GM15510 (cell line): ENCODE data around the gene RIC8A.

Source experiments
- POLR2A ChIP-seq: IDR thresholded peaks from 3 replicates; pipeline ENCODE4 v1.6.1; 2011; ENCODE audit warnings: borderline replicate concordance; ENCODE audit not compliant: insufficient read length; ENCODE audit errors: extremely low read depth

The RIC8A gene

DNA sequence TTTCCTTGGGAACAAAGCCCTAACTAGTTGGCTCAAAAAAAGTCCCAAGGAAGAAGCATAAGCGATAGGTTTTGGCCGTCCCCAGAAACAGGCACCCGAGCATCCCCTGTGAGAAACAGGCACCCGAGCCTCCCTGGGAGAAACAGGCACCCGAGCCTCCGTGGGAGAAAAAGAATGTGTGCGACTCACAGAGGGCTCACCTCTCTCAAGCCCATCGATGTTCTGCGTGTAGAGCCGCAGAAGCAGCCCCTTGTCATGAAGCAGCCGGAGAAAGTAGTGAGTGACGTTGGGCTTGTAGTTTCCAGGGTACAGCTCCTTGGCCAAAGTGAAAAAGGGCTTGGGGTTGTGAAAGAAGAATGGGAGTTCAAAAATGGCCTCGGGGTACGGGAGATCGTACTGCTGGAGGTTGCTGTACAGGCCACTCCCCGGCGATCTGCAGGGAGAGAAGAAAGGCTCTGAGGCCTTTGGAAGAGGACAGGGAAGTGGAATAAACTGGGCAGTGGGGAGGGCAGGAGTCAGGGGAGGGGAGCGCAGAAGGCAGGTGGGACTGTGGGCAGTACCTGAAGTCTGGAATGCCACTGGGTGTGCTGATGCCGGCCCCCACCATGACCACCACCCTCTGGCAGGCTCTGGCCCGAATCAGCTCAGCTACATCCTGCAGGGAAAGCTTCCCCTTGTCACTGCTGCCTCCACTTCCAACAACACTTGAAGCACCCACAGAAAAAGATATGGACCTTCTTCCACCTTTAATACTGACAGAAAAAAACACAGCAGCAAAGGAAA is 25.5 kb downstream of the RIC8A start:
- no peak for TF ChIP-seq POLR2A

DNA sequence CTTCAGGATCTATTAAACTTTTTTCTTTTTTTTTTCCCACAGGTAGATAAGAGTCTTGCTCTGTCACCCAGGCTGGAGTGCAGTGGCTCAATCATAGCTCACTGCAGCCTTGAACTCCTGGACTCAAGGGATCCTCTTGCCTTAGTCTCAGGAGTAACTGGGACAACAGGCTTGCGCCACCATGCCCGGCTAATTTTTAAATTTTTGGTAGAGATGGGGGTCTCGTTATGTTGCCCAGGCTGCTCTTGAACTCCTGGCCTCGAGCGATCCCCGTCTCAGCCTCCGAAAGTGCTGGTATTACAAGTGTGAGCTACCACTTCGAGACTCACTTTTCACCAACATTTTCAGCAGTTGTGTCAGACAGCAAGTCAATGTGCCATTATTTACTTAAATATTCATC is 27.7 kb downstream of the RIC8A start:
- no peak for TF ChIP-seq POLR2A

DNA sequence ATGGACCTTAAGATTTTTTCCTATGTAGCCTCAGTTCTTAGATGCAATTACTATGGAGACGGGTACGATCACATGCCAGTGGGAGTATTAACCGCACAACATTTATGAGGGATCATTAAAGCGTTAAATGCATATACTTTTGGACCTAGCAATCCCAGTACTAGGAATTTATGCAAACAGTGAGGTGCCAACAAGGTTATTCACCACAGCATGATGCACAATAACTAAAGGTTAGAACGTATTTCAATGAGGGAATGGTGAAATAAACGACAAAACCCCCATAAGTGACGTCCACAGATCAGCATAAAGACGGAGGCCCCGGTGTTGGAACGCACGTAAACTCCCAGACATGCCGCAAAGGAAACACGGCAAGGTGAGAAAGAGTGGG is 28.1 kb downstream of the RIC8A start:
- no peak for TF ChIP-seq POLR2A

DNA sequence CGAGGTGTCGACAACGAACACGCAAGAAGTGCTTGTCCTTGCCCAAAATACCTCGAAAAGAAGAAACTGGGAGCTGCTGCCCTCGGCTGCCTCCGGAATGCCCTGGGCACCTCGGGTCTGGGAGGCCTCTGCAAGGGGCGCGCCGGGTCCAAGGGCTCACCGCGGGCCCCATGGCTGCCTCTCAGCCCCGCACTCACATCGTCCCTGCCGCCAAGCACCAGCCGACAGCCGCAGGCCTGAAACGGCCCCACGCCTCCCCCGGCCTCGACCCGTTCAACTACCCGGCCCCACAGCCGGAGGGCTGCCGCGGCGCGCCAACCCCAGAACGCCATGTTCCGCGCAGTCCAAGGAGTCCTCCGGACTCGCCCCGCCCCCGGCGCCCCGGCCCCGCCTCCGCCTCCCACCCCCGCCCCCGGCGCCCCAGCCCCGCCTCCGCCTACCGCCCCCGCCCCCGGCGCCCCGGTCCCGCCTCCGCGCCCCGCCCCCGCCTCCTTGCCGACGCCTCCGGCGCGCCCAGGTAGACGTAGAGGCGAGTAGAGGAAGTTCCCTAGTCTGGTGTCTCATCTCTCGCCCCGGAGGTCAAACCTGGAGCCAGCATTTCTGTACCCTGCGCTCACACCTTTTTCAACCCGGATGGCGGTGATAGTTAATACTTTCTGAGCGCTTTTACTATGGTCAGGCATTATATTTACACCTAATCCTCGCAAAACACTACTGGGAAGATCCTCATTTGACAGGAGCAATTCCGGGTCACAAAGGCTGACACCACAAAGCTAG is 28.7 kb downstream of the RIC8A start, which contains the start of gene SIRT3:
TSS of gene SIRT3 (minus strand) at position 346 of the 777 bp plus-strand sequence. CDS start at position 332, 14 bp downstream.
- TF ChIP-seq POLR2A: peak; percentile 77

DNA sequence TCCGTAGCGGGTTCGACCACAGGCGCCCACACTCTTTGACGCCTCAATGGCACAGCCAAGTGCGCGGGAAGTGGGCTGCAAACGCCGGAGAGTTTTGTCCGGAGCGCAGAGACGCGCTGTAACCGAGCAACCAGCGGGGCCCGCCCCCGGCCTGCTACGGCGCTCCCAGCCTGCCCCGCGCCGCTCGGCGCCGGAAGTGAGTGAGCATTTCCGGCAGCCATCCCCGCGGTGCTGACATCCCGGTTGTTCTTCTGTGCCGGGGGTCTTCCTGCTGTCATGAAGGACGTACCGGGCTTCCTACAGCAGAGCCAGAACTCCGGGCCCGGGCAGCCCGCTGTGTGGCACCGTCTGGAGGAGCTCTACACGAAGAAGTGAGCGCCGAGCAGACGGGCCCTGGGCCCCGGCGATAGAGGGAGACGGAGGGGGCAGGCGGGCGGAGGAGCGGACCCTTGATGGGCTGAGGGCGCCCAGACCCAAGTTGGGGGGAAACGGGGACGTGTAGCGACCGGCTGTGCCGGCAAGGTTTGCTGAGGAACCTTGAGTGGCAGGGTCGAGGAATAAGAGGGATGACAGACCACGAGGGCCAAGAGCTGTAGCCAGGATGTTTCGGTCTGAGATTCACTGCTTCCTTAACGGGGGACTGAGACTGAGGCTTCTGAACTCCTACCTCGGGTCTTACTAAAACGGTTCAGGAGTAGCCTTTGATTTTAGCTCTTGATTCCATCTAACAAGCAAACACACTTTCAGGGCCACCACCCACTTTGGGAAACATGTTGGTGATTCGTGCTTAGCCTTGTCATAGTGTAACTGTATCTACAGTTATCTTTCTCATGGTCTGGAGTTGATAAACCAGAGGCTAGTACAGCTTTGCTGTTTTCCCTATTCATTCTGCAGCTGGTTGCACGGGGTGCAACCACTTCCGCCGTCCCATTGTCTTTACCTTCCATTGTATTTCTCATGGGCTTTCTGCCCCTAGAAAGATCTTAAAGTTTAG is 29.6 kb downstream of the RIC8A start, which contains the start of gene PSMD13:
TSS of gene PSMD13 (plus strand) at position 203 of the 994 bp plus-strand sequence. CDS start at position 277, 74 bp downstream.
- peak; percentile 71 for TF ChIP-seq POLR2A

DNA sequence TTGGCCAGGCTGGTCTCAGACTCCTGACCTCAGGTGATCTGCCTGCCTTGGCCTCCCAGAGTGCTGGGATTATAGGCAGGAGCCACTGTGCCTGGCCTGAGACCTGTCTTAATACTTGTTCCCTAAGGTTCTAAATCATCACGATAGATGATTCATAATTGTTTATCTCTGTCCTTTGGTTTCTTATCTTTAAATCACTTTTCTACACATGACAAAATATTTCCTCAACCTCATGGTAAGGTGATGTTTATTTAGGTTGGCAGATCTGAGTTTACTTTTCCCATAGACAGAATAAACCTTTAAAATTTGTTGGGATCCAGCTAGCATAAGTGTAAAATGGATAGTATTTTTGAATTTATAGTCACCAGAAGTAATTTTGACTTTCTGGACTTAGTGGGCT is 32.8 kb downstream of the RIC8A start:
- no peak for TF ChIP-seq POLR2A

DNA sequence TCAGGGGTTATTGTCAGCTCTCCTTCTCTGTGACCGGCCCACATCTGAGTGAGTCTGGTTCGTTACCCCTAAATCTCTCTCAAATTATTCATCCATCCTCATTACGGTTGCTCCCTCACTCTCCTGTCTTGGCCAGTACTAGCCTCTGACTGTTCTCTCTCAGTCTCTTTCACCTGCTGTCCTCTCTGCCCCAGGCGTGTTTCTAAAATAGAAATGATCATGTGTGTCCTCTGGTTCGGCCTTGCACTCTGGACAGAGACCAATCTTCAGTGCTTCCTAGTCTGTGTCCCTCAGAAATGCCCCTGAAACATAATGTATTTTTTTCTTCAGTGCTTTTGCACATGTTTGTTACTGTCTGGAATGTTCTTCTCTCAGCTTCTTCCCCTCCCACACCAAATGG is 34.1 kb downstream of the RIC8A start:
- TF ChIP-seq POLR2A: no peak

DNA sequence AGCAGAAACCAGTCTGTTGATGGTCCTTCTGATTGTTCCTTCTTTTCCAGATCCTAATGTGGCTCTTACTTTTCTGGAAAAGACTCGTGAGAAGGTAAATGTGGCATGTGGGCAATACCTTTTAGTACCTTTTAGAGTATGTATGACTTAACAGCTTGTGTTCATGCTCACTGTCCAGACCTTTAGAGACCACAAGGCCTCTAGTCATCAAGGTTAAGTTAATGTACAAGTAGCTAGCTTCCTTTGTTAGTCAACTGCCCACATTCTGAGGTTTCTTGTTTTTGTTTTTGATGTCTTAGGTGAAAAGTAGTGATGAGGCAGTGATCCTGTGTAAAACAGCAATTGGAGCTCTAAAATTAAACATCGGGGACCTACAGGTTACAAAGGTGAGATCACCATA is 36.9 kb downstream of the RIC8A start:
- TF ChIP-seq POLR2A: no peak

DNA sequence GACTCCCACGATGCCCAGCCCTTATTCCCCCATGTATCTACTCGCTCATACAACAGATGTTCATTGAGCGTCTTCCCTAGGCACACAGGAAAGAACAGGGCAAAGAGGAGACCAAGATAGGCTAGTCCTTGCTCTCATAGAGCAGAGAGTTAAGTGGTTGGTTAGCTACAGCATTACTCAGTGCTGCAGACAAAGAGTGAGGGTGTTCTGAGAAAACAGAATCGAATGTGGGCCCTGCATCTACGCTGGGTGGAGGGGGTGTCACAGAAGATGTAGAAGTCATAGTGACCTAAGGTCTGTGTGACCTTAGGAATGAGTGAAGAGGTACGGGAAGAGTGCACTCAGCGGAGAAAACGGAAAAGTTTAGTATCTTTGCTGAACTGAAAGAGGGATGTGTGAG is 41.6 kb downstream of the RIC8A start:
- TF ChIP-seq POLR2A: no peak

DNA sequence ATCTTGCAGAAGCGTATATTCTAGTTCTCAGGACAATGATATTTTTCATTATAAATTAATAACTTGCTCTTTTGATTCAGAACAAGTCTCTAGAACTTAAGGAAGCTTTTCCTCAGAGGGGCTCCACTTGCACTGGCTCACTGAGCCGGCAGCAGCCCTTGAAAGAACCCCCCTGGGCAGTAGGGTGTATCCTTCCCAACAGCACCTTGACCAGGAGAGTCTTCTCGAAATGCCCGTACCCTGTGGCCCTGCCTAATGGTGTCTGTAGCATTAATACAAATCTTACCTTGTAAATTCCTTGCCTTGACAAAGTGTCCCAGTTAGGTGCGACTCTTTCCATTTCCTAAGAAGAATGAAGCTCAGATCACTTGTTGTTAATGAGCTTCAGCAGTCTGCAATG is 42.8 kb downstream of the RIC8A start:
- TF ChIP-seq POLR2A: no peak

DNA sequence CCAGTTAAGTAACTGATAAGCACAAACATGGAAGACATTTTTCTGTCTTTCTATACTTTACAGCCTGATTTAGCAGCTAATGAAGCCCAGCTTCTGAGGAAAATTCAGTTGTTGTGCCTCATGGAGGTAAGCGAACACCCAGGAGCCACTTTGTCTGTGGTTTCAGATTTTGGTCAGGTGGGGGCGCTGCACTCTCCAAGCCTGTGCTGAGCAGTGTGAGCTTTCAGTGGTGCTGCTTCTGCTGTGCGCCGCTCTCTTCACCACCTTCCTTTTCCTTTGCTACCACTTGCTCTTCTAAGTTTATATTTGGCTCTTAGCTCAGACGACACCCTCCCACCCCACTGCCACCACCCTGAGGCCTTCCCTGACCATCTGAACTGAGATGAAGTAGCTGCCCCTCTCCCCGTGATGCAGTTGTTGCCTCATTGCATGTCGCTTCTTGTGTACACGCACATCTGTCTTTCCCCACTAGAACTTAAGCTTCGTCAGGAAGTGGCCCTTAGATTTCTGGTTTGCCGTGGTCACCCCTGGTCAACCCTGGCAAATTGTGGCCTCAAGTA is 43.3 kb downstream of the RIC8A start:
- no peak for TF ChIP-seq POLR2A

DNA sequence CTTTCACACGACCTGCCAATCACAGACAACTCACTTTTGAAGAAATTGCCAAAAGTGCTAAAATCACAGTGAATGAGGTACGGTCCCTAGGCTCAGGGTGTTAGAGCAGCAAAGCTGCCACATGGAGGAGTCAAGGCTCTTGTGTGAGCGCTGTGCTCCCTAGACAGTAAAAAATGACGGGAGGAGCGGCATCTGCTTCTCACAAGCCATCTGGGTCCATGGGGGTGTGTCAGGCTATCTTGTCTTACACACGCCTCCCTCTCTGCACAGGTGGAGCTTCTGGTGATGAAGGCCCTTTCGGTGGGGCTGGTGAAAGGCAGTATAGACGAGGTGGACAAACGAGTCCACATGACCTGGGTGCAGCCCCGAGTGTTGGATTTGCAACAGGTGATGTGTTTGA is 44.0 kb downstream of the RIC8A start:
- TF ChIP-seq POLR2A: no peak

DNA sequence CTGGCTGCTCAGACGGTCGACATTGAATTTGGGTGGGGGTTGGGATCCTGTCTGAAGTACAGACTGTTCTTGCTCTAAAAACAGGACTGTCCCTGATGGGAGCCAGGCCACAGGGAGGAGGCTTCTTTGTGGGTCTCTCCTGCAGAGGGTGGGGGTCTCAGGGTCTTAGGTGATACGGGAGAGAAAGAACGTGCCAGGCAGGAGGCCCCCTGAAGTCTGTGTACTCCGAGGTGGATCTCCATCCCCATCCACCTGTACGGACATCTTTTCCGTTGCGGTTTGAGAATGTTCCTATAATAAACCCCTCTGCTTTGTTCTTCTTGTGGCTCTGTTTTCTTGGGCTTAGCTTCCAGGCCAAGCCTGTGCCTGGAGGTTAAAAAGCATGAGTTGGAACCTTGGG is 45.2 kb downstream of the RIC8A start:
- no peak for TF ChIP-seq POLR2A

DNA sequence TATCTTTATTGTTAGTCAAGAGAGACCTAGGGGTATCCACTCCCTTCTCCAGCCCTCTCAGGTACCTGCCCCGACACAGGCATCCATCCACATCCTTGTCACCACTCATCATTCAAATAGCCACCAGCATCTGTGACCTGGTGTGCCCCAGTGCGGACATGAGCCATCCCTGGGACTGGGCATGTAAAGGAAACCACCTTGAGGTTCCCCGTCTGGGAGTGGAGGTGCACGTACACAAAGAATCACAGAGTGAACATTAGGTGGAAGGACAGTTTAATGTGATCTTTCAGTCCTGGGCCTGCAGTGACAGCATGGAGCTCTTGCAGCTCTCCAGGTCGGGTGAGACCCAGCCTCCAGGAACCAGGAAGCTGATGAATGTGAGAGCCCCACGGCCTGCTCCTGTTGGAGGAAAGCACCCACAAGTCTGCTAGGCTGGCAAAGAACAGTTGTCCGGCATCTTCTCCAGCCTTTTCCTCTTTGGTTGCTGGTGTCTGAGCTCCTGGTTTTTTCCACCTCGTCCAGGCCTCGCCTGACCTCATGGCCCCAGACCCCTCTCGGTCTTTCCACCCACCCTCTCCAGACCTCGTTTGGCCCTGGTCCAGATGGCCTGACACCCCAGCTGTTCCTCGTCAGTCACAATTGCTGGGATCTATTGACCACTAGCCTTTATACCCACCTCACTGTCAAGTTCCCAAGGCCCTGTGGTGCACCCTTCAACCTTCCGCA is 45.8 kb downstream of the RIC8A start:
- TF ChIP-seq POLR2A: no peak
